ENCODE data around the gene RNF111. TPM values are rescaled to one million over a fixed set of nuclear protein-coding genes. Genes with fewer than 3 reads are reported as not detected.
"Not testable (repeated sequence)": the region's sequence is repeated elsewhere in the genome, so short reads cannot be mapped to it uniquely, and the experiment has no call there.

RNF111 gene
- total RNA-seq, 1 donor from 2014 or later = 14.5 TPM

DNA sequence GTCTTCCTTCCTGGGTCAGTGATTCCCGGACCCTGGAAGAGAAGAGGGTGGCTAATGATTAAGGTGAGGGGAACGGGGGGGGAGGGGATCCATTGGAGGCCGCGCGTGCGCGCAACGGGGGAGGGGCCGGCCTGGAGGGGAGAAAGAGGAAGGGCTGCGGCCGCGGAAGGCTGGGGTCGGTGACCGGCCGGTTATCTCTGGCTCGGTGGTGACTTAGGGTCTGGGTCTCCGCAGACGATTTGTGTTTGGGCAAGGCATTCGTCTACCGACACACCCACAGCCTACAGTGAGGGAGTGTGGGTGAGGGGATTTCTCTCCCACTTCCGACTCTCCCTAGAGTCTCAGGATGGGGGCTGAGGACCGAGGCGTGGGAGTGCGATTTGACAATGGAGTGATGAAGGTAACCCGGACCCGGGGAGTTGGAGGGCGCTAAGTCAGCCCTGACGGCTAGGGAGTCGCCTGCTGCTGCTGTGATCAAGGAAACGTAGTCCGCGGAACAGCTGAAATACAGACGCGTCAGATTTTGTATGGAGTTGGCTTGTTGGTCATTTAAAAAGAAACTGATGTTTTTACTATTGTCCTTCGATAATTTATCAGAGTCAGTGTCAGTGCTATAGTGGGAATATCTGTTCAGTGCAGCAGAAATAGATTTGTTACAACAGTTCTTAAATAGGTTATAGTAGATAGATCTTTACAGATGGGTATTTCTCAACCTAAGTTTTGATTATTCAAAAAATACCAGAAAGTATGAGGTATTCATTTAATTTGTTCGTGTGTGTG, 733 bp downstream of the RNF111 start:
- peaks cover 2% of the 10 kb centered on the region for H3K36me3 ChIP-seq (ENCODE audit: control insufficient read depth, insufficient read depth, low read length)
- DNase-seq (ENCODE audit: low read depth) (peak; percentile 37), FAIRE-seq (no peak)
- H3K27me3 ChIP-seq (ENCODE audit: control insufficient read depth, insufficient read depth, low read length) = no peaks in the 10 kb centered on the region
- H3K4me3 ChIP-seq (ENCODE audit: low read depth, low read length) = peak overlapping the region; percentile 84
- TF ChIP-seq, protein P1, sequence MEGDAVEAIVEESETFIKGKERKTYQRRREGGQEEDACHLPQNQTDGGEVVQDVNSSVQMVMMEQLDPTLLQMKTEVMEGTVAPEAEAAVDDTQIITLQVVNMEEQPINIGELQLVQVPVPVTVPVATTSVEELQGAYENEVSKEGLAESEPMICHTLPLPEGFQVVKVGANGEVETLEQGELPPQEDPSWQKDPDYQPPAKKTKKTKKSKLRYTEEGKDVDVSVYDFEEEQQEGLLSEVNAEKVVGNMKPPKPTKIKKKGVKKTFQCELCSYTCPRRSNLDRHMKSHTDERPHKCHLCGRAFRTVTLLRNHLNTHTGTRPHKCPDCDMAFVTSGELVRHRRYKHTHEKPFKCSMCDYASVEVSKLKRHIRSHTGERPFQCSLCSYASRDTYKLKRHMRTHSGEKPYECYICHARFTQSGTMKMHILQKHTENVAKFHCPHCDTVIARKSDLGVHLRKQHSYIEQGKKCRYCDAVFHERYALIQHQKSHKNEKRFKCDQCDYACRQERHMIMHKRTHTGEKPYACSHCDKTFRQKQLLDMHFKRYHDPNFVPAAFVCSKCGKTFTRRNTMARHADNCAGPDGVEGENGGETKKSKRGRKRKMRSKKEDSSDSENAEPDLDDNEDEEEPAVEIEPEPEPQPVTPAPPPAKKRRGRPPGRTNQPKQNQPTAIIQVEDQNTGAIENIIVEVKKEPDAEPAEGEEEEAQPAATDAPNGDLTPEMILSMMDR (IDR thresholded peaks at IDR 0.05; ENCODE audit: insufficient read depth, low read length, severe bottlenecking) = no peak

DNA sequence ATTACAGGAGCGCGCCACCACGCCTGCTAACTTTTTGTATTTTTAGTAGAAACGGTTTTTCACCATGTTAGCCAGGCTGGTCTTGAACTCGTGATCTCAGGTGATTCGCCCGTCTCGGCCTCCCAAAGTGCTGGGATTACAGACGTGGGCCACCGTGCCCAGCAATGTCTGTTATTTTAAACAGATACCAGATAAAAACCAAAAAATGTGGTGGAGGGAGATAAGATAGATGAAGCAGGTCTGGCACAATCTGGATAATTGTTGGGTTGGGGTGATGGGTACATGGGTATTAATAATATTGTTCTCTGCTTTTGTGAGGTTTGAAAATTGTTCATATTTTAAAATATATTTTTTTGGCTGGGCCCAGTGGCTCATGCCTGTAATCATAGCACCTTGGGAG, 4.7 kb downstream of the RNF111 start:
- TF ChIP-seq, protein P1 (IDR thresholded peaks at IDR 0.05; ENCODE audit: insufficient read depth, low read length, severe bottlenecking) = no peak
- H3K36me3 ChIP-seq (ENCODE audit: control insufficient read depth, insufficient read depth, low read length) = peaks cover 2% of the 10 kb centered on the region

DNA sequence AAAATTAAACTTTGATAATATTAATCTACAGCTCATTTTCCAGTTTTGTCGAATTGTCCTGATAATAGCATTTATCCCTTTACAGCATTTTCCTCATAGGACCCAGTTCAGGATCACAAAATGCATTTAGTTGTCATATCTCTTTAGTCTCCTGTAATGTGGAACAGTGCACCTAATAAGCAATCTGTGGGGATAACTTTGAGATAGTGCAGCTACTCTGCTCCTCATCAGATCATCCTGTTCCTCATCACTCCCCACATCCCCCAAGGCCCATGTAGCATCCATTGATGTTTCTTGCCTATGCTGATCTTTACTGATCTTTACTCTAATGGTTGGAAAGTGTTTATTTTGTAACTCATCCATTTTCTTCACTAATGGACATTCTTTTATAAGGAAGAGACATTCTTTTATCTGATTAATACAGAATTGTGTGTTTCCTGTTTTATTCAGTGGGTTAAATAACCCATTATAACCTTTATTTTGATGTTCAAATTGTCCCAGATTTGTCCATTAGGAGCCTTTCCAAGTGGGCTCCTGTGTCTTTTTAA, 7.5 kb downstream of the RNF111 start:
- TF ChIP-seq, protein P1 (IDR thresholded peaks at IDR 0.05; ENCODE audit: insufficient read depth, low read length, severe bottlenecking) = no peak
- DNase-seq (ENCODE audit: low read depth) (no peak), FAIRE-seq (no peak)
- Histone ChIP-seq H3K36me3 (ENCODE audit: control insufficient read depth, insufficient read depth, low read length) (peaks cover 2% of the 10 kb centered on the region), H3K27me3 (ENCODE audit: control insufficient read depth, insufficient read depth, low read length) (no peaks in the 10 kb centered on the region), H3K4me3 (ENCODE audit: low read depth, low read length) (no peak overlapping the region)

More for the DNA sequence above, 4.7 kb downstream of the RNF111 start:
- H3K27me3 ChIP-seq (ENCODE audit: control insufficient read depth, insufficient read depth, low read length) = no peaks in the 10 kb centered on the region
- no peak overlapping the region for H3K4me3 ChIP-seq (ENCODE audit: low read depth, low read length)
- DNase-seq (ENCODE audit: low read depth) = no peak
- no peak for FAIRE-seq

DNA sequence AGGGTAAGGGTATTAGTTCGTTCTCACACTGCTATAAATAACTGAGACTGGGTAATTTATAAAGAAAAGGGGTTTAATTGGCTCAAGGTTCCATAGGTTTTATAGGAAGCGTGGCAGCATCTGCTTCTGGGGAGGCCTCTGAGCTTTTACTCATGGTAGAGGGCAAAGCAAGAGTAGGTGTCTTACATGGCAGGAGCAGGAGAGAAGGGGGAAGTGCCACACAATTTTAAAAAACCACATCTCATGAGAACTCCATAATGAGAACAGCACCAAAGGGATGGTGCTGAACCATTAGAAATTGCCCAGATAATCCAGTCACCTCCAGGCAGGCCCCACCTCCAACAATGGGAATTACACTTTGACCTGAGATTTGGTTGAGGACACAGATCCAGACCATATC, 12.2 kb downstream of the RNF111 start:
- Histone ChIP-seq H3K36me3 (ENCODE audit: control insufficient read depth, insufficient read depth, low read length) (no peaks in the 10 kb centered on the region), H3K4me3 (ENCODE audit: low read depth, low read length) (no peak overlapping the region), H3K27me3 (ENCODE audit: control insufficient read depth, insufficient read depth, low read length) (no peaks in the 10 kb centered on the region)
- no peak for DNase-seq (ENCODE audit: low read depth)
- no peak for FAIRE-seq
- TF ChIP-seq, protein P1 (IDR thresholded peaks at IDR 0.05; ENCODE audit: insufficient read depth, low read length, severe bottlenecking) = no peak

DNA sequence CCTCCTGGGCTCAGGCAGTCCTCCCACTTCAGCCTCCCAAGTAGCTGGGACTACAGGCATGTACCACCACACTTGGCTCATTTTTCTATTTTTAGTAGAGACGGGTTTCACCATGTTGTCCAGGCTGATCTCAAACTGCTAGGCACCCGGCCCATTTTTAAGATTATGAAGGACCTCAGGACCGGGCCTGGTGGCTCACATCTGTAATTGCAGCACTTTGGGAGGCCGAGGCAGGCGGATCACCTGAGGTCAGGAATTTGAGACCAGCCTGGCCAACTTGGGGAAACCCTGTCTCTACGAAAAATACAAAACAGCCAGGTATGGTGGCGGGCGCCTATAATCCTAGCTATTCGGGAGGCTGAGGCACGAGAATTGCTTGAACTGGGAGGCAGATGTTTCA, 12.8 kb downstream of the RNF111 start:
- FAIRE-seq; DNase-seq (ENCODE audit: low read depth); H3K4me3 ChIP-seq (ENCODE audit: low read depth, low read length); H3K36me3 ChIP-seq (ENCODE audit: control insufficient read depth, insufficient read depth, low read length); H3K27me3 ChIP-seq (ENCODE audit: control insufficient read depth, insufficient read depth, low read length): not testable (repeated sequence)

DNA sequence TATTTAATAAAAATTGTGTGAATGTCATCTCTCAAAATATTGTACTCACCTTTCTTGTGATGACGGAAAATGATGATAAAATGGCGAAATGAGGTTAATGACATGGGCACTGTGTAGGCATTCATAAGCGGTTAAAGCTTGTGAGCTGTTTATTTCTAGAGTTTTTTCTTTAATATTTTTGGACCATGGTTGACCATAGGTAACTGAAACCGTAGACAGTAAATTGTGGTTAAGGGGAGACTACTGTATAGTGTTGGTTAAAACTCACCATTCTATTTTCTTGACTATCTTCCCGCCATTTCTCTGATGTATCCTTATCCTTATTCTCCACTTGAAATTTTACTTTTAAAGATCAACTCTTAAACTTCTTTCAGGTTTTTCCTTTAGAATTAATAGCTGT, 14.5 kb downstream of the RNF111 start:
- FAIRE-seq (no peak), DNase-seq (ENCODE audit: low read depth) (no peak)
- Histone ChIP-seq H3K4me3 (ENCODE audit: low read depth, low read length) (no peak overlapping the region), H3K27me3 (ENCODE audit: control insufficient read depth, insufficient read depth, low read length) (no peaks in the 10 kb centered on the region), H3K36me3 (ENCODE audit: control insufficient read depth, insufficient read depth, low read length) (peaks cover 2% of the 10 kb centered on the region)
- TF ChIP-seq, protein P1 (IDR thresholded peaks at IDR 0.05; ENCODE audit: insufficient read depth, low read length, severe bottlenecking) = no peak
